IPS-20b (cell line): Measurements from ENCODE around the gene JARID2.
A peak's percentile ranks its signal among the peaks of the same experiment; 100 is the strongest.

Experiments
- H3K27ac ChIP-seq: one replicate; pipeline ENCODE4 v1.5.1; 2013; ENCODE audit warnings: low read length
- H3K27me3 ChIP-seq: 2 replicates; pipeline ENCODE4 v1.6.1; 2013; ENCODE audit warnings: mild to moderate bottlenecking, low read length, inconsistent platforms; ENCODE audit not compliant: insufficient read depth
- H3K36me3 ChIP-seq: 2 replicates; pipeline ENCODE4 v1.6.1; 2013; ENCODE audit warnings: low read depth, mild to moderate bottlenecking, inconsistent platforms, low read length, moderate library complexity; ENCODE audit not compliant: insufficient read depth
- H3K4me1 ChIP-seq: 2 replicates; pipeline ENCODE4 v1.6.1; 2013; ENCODE audit warnings: mild to moderate bottlenecking, control low read depth, inconsistent platforms, low read length, moderate library complexity; ENCODE audit not compliant: insufficient read depth
- H3K4me3 ChIP-seq: 2 replicates; pipeline ENCODE4 v1.5.1; 2013; ENCODE audit warnings: mild to moderate bottlenecking, low read length, inconsistent platforms
- H3K9ac ChIP-seq: 2 replicates; pipeline ENCODE4 v1.6.1; 2013; ENCODE audit warnings: low read depth, mild to moderate bottlenecking, inconsistent platforms, low read length, moderate library complexity
- H3K9me3 ChIP-seq: 2 replicates; pipeline ENCODE4 v1.6.1; 2013; ENCODE audit warnings: mild to moderate bottlenecking, low read depth, low read length, inconsistent platforms; ENCODE audit not compliant: insufficient read depth

Gene JARID2

GRCh38 chr6:15335385-15335784 lies 89.5 kb downstream of the JARID2 start:
- H3K9ac ChIP-seq: no peak overlapping the region
- no peak overlapping the region for H3K27ac ChIP-seq
- H3K4me3 ChIP-seq: no peak overlapping the region
- no peaks in the 10 kb centered on the region for H3K27me3 ChIP-seq
- peaks cover 34% of the 10 kb centered on the region for H3K4me1 ChIP-seq
- no peaks in the 10 kb centered on the region for H3K36me3 ChIP-seq
- no peaks in the 10 kb centered on the region for H3K9me3 ChIP-seq

GRCh38 chr6:15335916-15336315 lies 90.0 kb downstream of the JARID2 start:
- H3K9ac ChIP-seq: no peak overlapping the region
- peaks cover 39% of the 10 kb centered on the region for H3K4me1 ChIP-seq
- H3K4me3 ChIP-seq: no peak overlapping the region
- H3K27me3 ChIP-seq: no peaks in the 10 kb centered on the region
- no peaks in the 10 kb centered on the region for H3K9me3 ChIP-seq
- H3K27ac ChIP-seq: no peak overlapping the region
- H3K36me3 ChIP-seq: no peaks in the 10 kb centered on the region

- no peak overlapping the region for H3K27ac ChIP-seq
- H3K27me3 ChIP-seq: no peaks in the 10 kb centered on the region
- peaks cover 50% of the 10 kb centered on the region for H3K4me1 ChIP-seq
Measured at GRCh38 chr6:15336900-15337560, 91.2 kb downstream of the JARID2 start.

GRCh38 chr6:15337582-15337981 lies 91.7 kb downstream of the JARID2 start:
- Histone ChIP-seq H3K36me3 (no peaks in the 10 kb centered on the region), H3K4me3 (no peak overlapping the region), H3K4me1 (peaks cover 55% of the 10 kb centered on the region), H3K27me3 (no peaks in the 10 kb centered on the region), H3K9ac (no peak overlapping the region), H3K27ac (no peak overlapping the region), H3K9me3 (no peaks in the 10 kb centered on the region)

More at GRCh38 chr6:15336900-15337560, 91.2 kb downstream of the JARID2 start:
- Histone ChIP-seq H3K9me3 (no peaks in the 10 kb centered on the region), H3K4me3 (no peak overlapping the region; the same call in 1 of the 2 replicates), H3K9ac (no peak overlapping the region), H3K36me3 (no peaks in the 10 kb centered on the region)

GRCh38 chr6:15338476-15338875 lies 92.6 kb downstream of the JARID2 start:
- Histone ChIP-seq H3K4me3 (no peak overlapping the region), H3K9me3 (no peaks in the 10 kb centered on the region), H3K36me3 (no peaks in the 10 kb centered on the region), H3K27me3 (no peaks in the 10 kb centered on the region), H3K4me1 (peaks cover 60% of the 10 kb centered on the region), H3K27ac (no peak overlapping the region), H3K9ac (no peak overlapping the region)

GRCh38 chr6:15339081-15339480 lies 93.2 kb downstream of the JARID2 start:
- Histone ChIP-seq H3K27me3 (no peaks in the 10 kb centered on the region), H3K9ac (no peak overlapping the region), H3K4me1 (peaks cover 66% of the 10 kb centered on the region)

GRCh38 chr6:15340105-15340601 lies 94.3 kb downstream of the JARID2 start:
- Histone ChIP-seq H3K9me3 (no peaks in the 10 kb centered on the region), H3K36me3 (no peaks in the 10 kb centered on the region), H3K4me3 (no peak overlapping the region), H3K9ac (no peak overlapping the region), H3K4me1 (peaks cover 74% of the 10 kb centered on the region), H3K27ac (no peak overlapping the region), H3K27me3 (no peaks in the 10 kb centered on the region)

More at GRCh38 chr6:15339081-15339480, 93.2 kb downstream of the JARID2 start:
- Histone ChIP-seq H3K27ac (no peak overlapping the region), H3K9me3 (no peaks in the 10 kb centered on the region), H3K36me3 (no peaks in the 10 kb centered on the region), H3K4me3 (no peak overlapping the region)

- Histone ChIP-seq H3K27ac (no peak overlapping the region), H3K9me3 (no peaks in the 10 kb centered on the region), H3K36me3 (no peaks in the 10 kb centered on the region), H3K4me1 (peaks cover 70% of the 10 kb centered on the region), H3K27me3 (no peaks in the 10 kb centered on the region), H3K4me3 (no peak overlapping the region), H3K9ac (no peak overlapping the region)
Measured at GRCh38 chr6:15340775-15341174, 94.9 kb downstream of the JARID2 start.

- Histone ChIP-seq H3K9ac (no peak overlapping the region), H3K4me1 (peaks cover 67% of the 10 kb centered on the region), H3K27ac (no peak overlapping the region), H3K36me3 (no peaks in the 10 kb centered on the region), H3K27me3 (no peaks in the 10 kb centered on the region), H3K9me3 (no peaks in the 10 kb centered on the region), H3K4me3 (no peak overlapping the region)
Measured at GRCh38 chr6:15341311-15342001, 95.6 kb downstream of the JARID2 start.

GRCh38 chr6:15342114-15342513 lies 96.2 kb downstream of the JARID2 start:
- Histone ChIP-seq H3K27ac (no peak overlapping the region), H3K4me1 (peaks cover 61% of the 10 kb centered on the region), H3K9ac (no peak overlapping the region)

GRCh38 chr6:15343490-15344191 lies 97.8 kb downstream of the JARID2 start:
- no peaks in the 10 kb centered on the region for H3K9me3 ChIP-seq
- H3K4me3 ChIP-seq: no peak overlapping the region
- H3K27me3 ChIP-seq: no peaks in the 10 kb centered on the region
- no peak overlapping the region for H3K27ac ChIP-seq
- peaks cover 50% of the 10 kb centered on the region for H3K4me1 ChIP-seq
- no peaks in the 10 kb centered on the region for H3K36me3 ChIP-seq
- H3K9ac ChIP-seq: no peak overlapping the region

More at GRCh38 chr6:15342114-15342513, 96.2 kb downstream of the JARID2 start:
- H3K36me3 ChIP-seq: no peaks in the 10 kb centered on the region
- no peaks in the 10 kb centered on the region for H3K27me3 ChIP-seq
- 0 out of 2 replicates have a peak overlapping the region, but pooled peaks have one; percentile 13 for H3K4me3 ChIP-seq
- no peaks in the 10 kb centered on the region for H3K9me3 ChIP-seq
